ENCODE data around the gene OR9G1.

DNA sequence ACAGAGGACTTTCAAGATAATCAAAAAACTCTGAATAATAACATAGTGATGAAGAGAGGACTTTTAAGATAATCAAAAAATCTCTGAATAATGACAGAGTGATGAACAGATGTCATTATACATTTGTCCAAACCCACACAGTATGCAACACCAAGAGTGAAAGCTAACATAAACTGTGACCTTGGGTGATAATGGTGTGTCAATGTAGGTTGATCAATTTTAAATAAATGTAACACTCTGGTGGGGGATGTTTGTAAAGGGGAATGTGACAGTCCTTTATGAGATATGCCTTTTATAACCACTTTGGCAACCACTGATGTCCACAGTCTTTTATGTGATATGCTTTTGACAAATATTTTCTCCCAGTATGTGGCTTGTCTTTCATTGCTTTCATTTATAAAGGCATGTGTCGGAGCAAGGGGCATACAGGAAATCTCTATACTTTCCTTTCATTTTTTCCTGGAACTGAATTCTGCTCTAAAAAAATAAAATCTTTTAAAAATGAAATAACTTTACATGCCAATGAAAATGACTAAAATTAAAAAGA lies 10.3 kb upstream of the OR9G1 start:
- TF ChIP-seq, protein P1, sequence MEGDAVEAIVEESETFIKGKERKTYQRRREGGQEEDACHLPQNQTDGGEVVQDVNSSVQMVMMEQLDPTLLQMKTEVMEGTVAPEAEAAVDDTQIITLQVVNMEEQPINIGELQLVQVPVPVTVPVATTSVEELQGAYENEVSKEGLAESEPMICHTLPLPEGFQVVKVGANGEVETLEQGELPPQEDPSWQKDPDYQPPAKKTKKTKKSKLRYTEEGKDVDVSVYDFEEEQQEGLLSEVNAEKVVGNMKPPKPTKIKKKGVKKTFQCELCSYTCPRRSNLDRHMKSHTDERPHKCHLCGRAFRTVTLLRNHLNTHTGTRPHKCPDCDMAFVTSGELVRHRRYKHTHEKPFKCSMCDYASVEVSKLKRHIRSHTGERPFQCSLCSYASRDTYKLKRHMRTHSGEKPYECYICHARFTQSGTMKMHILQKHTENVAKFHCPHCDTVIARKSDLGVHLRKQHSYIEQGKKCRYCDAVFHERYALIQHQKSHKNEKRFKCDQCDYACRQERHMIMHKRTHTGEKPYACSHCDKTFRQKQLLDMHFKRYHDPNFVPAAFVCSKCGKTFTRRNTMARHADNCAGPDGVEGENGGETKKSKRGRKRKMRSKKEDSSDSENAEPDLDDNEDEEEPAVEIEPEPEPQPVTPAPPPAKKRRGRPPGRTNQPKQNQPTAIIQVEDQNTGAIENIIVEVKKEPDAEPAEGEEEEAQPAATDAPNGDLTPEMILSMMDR (IDR thresholded peaks at IDR 0.05), result no peak
- no peak for TF ChIP-seq POLR2A (IDR thresholded peaks at IDR 0.05)
- TF ChIP-seq POLR2AphosphoS5 (IDR thresholded peaks at IDR 0.05), result no peak
